GM21737 (cell line): ENCODE data around the gene CCDC91.
"Not testable (repeated sequence)": the region's sequence is repeated elsewhere in the genome, so short reads cannot be mapped to it uniquely, and the experiment has no call there.

ENCODE experiments used
- ATAC-seq: cut with Tn5 transposase; IDR thresholded peaks from one replicate; pipeline ENCODE4 v1.9.1; 2021; ENCODE audit warnings: mild to moderate bottlenecking, moderate library complexity; ENCODE audit not compliant: unreplicated experiment

The CCDC91 gene

GRCh38 chr12:28227251-28227650 lies 37.0 kb downstream of the CCDC91 start:
- ATAC-seq, result no peak

GRCh38 chr12:28231248-28231647 lies 41.0 kb downstream of the CCDC91 start:
- no peak for ATAC-seq

- no peak for ATAC-seq
Observed at GRCh38 chr12:28232211-28232928, 42.1 kb downstream of the CCDC91 start.

GRCh38 chr12:28234444-28234843 lies 44.2 kb downstream of the CCDC91 start:
- no peak for ATAC-seq

GRCh38 chr12:28235015-28235414 lies 44.8 kb downstream of the CCDC91 start:
- ATAC-seq, result no peak

GRCh38 chr12:28235985-28236384 lies 45.7 kb downstream of the CCDC91 start:
- no peak for ATAC-seq

- ATAC-seq, result no peak
Observed at GRCh38 chr12:28237423-28237822, 47.2 kb downstream of the CCDC91 start.

- ATAC-seq, result no peak
Observed at GRCh38 chr12:28239918-28240317, 49.7 kb downstream of the CCDC91 start.

- no peak for ATAC-seq
Observed at GRCh38 chr12:28240853-28241252, 50.6 kb downstream of the CCDC91 start.

- no peak for ATAC-seq
Observed at GRCh38 chr12:28242129-28242495, 51.9 kb downstream of the CCDC91 start.

GRCh38 chr12:28242496-28243309 lies 52.4 kb downstream of the CCDC91 start:
- no peak for ATAC-seq

- no peak for ATAC-seq
Observed at GRCh38 chr12:28243310-28243633, 53.0 kb downstream of the CCDC91 start.

- ATAC-seq, result no peak
Observed at GRCh38 chr12:28247806-28248205, 57.5 kb downstream of the CCDC91 start.

GRCh38 chr12:28248555-28249145 lies 58.4 kb downstream of the CCDC91 start:
- no peak for ATAC-seq

- ATAC-seq, result peak; percentile 89
Observed at GRCh38 chr12:28253161-28253641, 62.9 kb downstream of the CCDC91 start.

- no peak for ATAC-seq
Observed at GRCh38 chr12:28257411-28257810, 67.2 kb downstream of the CCDC91 start.

- no peak for ATAC-seq
Observed at GRCh38 chr12:28258998-28259397, 68.7 kb downstream of the CCDC91 start.

GRCh38 chr12:28265435-28266042 lies 75.3 kb downstream of the CCDC91 start:
- no peak for ATAC-seq

GRCh38 chr12:28267920-28268607 lies 77.8 kb downstream of the CCDC91 start:
- not testable (repeated sequence) for ATAC-seq

GRCh38 chr12:28268608-28269229 lies 78.5 kb downstream of the CCDC91 start:
- ATAC-seq, result no peak
